OCI-LY7 (cell line): ENCODE measurements around the gene NR5A1. TPM values are rescaled to one million over a fixed set of nuclear protein-coding genes. Genes with fewer than 3 reads are reported as not detected.

ENCODE experiments used
- BruUV-seq: library from RNA; stranded (reverse); fragments of 400-500 nt; replicated peaks from 2 replicates; lab custom pipeline; 2021; lab: Mats Ljungman, UMichigan
- CTCF ChIA-PET: fragments of 300-600 bp; sonication (Branson Sonifier 250); formaldehyde crosslinking; loops from one replicate; lab custom pipeline; 2022; ENCODE audit warnings: antibody characterized with exemption; ENCODE audit not compliant: unreplicated experiment; lab: Charles Lee
- POLR2A ChIA-PET: fragments of 300-600 bp; sonication (Branson Sonifier 250); formaldehyde crosslinking; loops from one replicate; lab custom pipeline; 2022; ENCODE audit warnings: antibody characterized with exemption; lab: Charles Lee
- DNase-seq: peaks from one replicate; pipeline ENCODE4 v3.0.0-alpha.2; 2015; ENCODE audit warnings: low spot score
- H2AFZ ChIP-seq: fragments of 200-600 bp; sonication (generic), shearing (Covaris generic); 2 replicates; pipeline ENCODE4 v1.6.1; 2014; ENCODE audit warnings: mild to moderate bottlenecking, antibody characterized with exemption, low read length, moderate library complexity
- H3K27ac ChIP-seq: fragments of 200-600 bp; sonication (generic); 2 replicates; pipeline ENCODE4 v1.5.1; 2014; ENCODE audit warnings: mixed run types, low read depth, mild to moderate bottlenecking, moderate library complexity, low read length, inconsistent platforms; ENCODE audit not compliant: poor library complexity, severe bottlenecking
- H3K36me3 ChIP-seq: fragments of 200-600 bp; sonication (generic); 2 replicates; pipeline ENCODE4 v1.6.1; 2014; ENCODE audit warnings: mild to moderate bottlenecking, antibody characterized with exemption, low read length, moderate library complexity, mixed read lengths; ENCODE audit not compliant: insufficient read depth
- H3K4me1 ChIP-seq: fragments of 200-600 bp; sonication (generic); 2 replicates; pipeline ENCODE4 v1.5.1; 2014; ENCODE audit warnings: mild to moderate bottlenecking, low read length; ENCODE audit not compliant: insufficient read depth, poor library complexity, severe bottlenecking
- H3K4me2 ChIP-seq: fragments of 200-600 bp; sonication (generic); 2 replicates; pipeline ENCODE4 v1.6.1; 2014; ENCODE audit warnings: mild to moderate bottlenecking, low read length
- H3K4me3 ChIP-seq: fragments of 200-600 bp; sonication (generic); 2 replicates; pipeline ENCODE4 v1.5.1; 2014; ENCODE audit warnings: mild to moderate bottlenecking, low read depth, low read length; ENCODE audit not compliant: poor library complexity, severe bottlenecking
- H3K79me2 ChIP-seq: fragments of 200-600 bp; sonication (generic); 2 replicates; pipeline ENCODE4 v1.6.1; 2016; ENCODE audit warnings: low read depth, mild to moderate bottlenecking, low read length, moderate library complexity, mixed read lengths; ENCODE audit not compliant: insufficient read depth
- H3K9me2 ChIP-seq: fragments of 200-600 bp; sonication (generic); 2 replicates; pipeline ENCODE4 v1.6.1; 2016; ENCODE audit warnings: mild to moderate bottlenecking, low read length, mixed read lengths; ENCODE audit not compliant: insufficient read depth
- H3K9me3 ChIP-seq: fragments of 200-600 bp; sonication (generic); 2 replicates; pipeline ENCODE4 v1.6.1; 2014; ENCODE audit warnings: mild to moderate bottlenecking, mixed run types, low read length, mixed read lengths
- H4K20me1 ChIP-seq: fragments of 200-600 bp; sonication (generic); 2 replicates; pipeline ENCODE4 v1.6.1; 2014; ENCODE audit warnings: mild to moderate bottlenecking, antibody characterized with exemption, low read length, moderate library complexity, mixed read lengths; ENCODE audit not compliant: insufficient read depth
- EZH2phosphoT487 ChIP-seq: fragments of 200-600 bp; sonication (generic); IDR thresholded peaks from 2 replicates; pipeline ENCODE4 v1.6.1; 2018; ENCODE audit warnings: low read depth, borderline replicate concordance, mild to moderate bottlenecking, mixed run types, antibody characterized with exemption, low read length, moderate library complexity, mixed read lengths
- intact Hi-C: fragments of 100-400 bp; cut with micrococcal nuclease; formaldehyde crosslinking; loops from one replicate; pipeline ENCODE4 v1.10.0; 2022; ENCODE audit not compliant: unreplicated experiment
- total RNA-seq, 2 experiments: library from RNA; depleted of rRNA in 1 of 2; stranded (reverse); fragments of >200 nt in 1 of 2; shearing (Covaris generic) in 1 of 2; gene quantifications; 2 replicates each; pipeline ENCODE4 v1.2.3, GENCODE V29; 2014 to 2022
- TF ChIP-seq, protein P1 (sequence below): fragments of 200-600 bp; sonication (generic); conservative IDR thresholded peaks from 2 replicates; pipeline ENCODE4 v1.5.1; 2014; ENCODE audit warnings: mild to moderate bottlenecking, antibody characterized with exemption, low read length, moderate library complexity, mixed read lengths

Gene NR5A1
- total RNA-seq, 2 experiments from 2014 or later: not detected

DNA sequence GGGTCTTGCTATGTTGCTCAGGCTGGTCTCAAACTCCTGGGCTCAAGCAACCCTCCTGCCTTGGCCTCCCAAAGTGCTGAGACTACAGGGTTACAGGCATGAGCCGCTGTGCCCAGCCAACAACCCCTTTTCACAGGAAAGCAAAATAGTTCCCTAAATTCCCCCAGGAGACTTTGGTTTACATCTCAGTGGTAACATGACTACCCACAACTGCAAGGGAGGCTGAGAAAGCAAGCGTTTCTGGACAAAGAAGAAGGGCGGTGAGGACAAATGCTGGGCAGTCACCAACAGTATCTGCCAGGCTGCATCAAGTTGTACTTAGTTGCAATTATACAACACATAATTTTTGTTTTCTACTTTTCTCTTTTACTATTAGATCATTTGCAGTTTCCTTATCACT is 64.4 kb downstream of the NR5A1 start:
- Histone ChIP-seq H3K4me1 (no peaks in the 10 kb centered on the region), H3K4me2 (no peak overlapping the region), H3K9me3 (no peaks in the 10 kb centered on the region), H2AFZ (no peak overlapping the region), H3K36me3 (no peaks in the 10 kb centered on the region), H3K79me2 (no peaks in the 10 kb centered on the region), H4K20me1 (no peaks in the 10 kb centered on the region), H3K27ac (no peak overlapping the region), H3K4me3 (no peak overlapping the region), H3K9me2 (no peaks in the 10 kb centered on the region)
- TF ChIP-seq, protein P1, sequence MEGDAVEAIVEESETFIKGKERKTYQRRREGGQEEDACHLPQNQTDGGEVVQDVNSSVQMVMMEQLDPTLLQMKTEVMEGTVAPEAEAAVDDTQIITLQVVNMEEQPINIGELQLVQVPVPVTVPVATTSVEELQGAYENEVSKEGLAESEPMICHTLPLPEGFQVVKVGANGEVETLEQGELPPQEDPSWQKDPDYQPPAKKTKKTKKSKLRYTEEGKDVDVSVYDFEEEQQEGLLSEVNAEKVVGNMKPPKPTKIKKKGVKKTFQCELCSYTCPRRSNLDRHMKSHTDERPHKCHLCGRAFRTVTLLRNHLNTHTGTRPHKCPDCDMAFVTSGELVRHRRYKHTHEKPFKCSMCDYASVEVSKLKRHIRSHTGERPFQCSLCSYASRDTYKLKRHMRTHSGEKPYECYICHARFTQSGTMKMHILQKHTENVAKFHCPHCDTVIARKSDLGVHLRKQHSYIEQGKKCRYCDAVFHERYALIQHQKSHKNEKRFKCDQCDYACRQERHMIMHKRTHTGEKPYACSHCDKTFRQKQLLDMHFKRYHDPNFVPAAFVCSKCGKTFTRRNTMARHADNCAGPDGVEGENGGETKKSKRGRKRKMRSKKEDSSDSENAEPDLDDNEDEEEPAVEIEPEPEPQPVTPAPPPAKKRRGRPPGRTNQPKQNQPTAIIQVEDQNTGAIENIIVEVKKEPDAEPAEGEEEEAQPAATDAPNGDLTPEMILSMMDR: no peak
- no peak for TF ChIP-seq EZH2phosphoT487
- ChIA-PET CTCF (no interaction called here), POLR2A (no interaction called here)
- intact Hi-C loops: no loop called here
- no TSS peak for BruUV-seq
- no peak for DNase-seq

DNA sequence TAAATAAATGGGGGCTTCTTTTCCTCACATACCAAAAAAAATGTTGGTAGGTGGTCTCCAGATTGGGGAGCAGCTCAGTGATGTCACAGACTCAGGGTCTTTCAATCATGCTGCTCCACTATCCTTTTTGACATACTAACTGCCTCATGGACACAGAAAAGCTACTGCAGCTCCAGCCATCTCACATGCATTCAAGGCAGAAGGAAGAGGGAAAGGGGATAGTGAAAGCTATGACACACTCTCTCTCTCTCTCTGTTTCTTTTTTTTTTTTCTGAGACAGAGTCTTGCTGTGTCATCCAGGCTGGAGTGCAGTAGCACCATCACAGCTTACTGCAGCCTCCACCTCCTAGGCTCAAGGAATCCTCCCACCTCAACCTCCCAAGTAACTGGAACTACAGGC is 64.8 kb downstream of the NR5A1 start:
- no peak for TF ChIP-seq EZH2phosphoT487
- TF ChIP-seq, protein P1: no peak
- DNase-seq: no peak
- H3K9me2 ChIP-seq: no peaks in the 10 kb centered on the region
- no peak overlapping the region for H3K4me2 ChIP-seq
- H3K9me3 ChIP-seq: no peaks in the 10 kb centered on the region
- no TSS peak for BruUV-seq
- no peak overlapping the region for H3K27ac ChIP-seq
- no peak overlapping the region for H3K4me3 ChIP-seq
- H3K79me2 ChIP-seq: no peaks in the 10 kb centered on the region
- POLR2A ChIA-PET: no interaction called here
- no peaks in the 10 kb centered on the region for H3K4me1 ChIP-seq
- no peaks in the 10 kb centered on the region for H3K36me3 ChIP-seq
- CTCF ChIA-PET: no interaction called here
- H2AFZ ChIP-seq: no peak overlapping the region
- no peaks in the 10 kb centered on the region for H4K20me1 ChIP-seq
- intact Hi-C loops: no loop called here

DNA sequence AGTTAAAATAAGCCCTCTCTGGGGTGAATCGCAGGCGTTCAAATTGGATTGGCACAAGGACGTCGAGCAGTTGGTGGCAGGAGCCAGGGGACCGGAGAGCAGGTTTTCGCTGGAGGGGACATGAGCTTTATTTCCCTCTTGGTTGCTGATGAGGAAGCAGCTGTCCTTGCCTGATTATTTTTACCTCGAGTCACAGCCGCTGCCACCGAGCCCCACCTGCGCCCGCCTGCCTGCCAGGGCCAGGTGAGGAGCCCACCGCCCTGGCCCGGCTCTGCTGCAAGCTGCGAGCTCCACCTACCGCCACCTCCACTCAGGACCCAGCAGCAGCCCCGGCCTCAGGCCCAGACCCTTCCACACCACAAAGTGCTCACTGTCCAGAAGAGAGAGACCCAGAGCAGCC is 65.9 kb downstream of the NR5A1 start:
- Histone ChIP-seq H4K20me1 (no peaks in the 10 kb centered on the region), H3K9me2 (no peaks in the 10 kb centered on the region), H3K4me1 (no peaks in the 10 kb centered on the region), H3K36me3 (no peaks in the 10 kb centered on the region), H3K27ac (no peak overlapping the region), H2AFZ (no peak overlapping the region), H3K4me2 (no peak overlapping the region), H3K79me2 (no peaks in the 10 kb centered on the region), H3K4me3 (no peak overlapping the region), H3K9me3 (no peaks in the 10 kb centered on the region)
- no TSS peak for BruUV-seq
- intact Hi-C loops: no loop called here
- ChIA-PET CTCF (no interaction called here), POLR2A (no interaction called here)
- TF ChIP-seq, protein P1: no peak
- no peak for TF ChIP-seq EZH2phosphoT487
- DNase-seq: no peak
